ENCODE results near the gene CACNG3.
"Not testable (repeated sequence)": the region's sequence is repeated elsewhere in the genome, so short reads cannot be mapped to it uniquely, and the experiment has no call there.

The CACNG3 gene

GRCh38 chr16:24275413-24275812, 19.3 kb downstream of the CACNG3 start:
- no peak for DNase-seq (ENCODE audit: low read depth in 1 of 2, low spot score in 1 of 2)

- no peak for DNase-seq (ENCODE audit: low read depth in 1 of 2, low spot score in 1 of 2)
These were observed 23.9 kb downstream of the CACNG3 start for GRCh38 chr16:24279982-24280515.

- no peak for DNase-seq (ENCODE audit: low read depth in 1 of 2, low spot score in 1 of 2)
These were observed 25.3 kb downstream of the CACNG3 start for GRCh38 chr16:24281466-24281865.

DNA sequence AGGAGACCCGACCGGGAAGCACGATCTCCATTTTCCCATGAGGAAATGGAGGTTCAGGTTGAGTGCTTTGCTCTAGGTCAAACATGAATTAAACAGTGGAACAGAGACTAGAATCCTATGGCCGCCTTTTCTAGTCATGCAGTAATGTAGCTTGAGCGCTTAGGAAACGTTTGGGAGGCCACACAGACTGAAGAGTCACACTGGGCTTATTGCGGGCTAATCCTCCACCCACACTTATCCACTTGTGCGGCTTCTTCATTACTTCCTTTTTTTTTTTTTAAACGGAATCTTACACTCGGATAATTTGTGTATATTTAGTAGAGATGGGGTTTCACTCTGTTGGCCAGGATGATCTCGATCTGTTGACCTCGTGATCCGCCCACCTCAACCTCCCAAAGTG, 26.0 kb downstream of the CACNG3 start:
- DNase-seq (ENCODE audit: low read depth in 1 of 2, low spot score in 1 of 2), result no peak

DNA sequence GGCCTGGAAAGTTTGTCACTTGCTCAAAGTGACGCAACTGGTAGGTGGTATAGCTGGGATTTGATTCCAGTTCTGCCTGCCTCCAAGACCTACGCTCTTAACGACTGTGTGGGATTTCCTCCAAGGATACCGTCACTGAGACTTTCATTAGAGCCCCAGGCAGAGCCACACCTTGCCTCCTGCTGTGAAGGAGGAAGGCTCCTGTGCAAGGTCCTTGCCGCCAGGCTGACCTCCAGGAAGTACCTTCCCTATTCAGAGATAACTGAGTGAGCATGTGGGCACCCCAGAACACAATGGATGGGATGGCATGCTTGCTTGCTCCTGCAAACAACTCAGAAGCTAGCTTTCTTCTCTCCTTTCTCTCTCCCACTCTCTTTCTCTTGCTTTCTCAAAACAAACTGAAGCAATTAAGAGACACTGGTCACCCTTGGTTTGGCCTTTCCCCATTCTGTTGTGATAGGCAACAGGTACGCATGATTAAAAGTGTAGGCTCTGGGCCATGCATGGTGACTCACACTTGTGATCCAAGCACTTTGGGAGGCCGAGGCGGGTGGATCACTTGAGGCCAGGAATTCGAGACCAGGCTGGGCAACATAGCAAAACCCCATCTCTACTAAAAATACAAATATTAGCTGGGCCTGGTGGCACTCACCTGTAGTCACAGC, 30.7 kb downstream of the CACNG3 start:
- no peak for DNase-seq (ENCODE audit: low read depth in 1 of 2, low spot score in 1 of 2)

DNA sequence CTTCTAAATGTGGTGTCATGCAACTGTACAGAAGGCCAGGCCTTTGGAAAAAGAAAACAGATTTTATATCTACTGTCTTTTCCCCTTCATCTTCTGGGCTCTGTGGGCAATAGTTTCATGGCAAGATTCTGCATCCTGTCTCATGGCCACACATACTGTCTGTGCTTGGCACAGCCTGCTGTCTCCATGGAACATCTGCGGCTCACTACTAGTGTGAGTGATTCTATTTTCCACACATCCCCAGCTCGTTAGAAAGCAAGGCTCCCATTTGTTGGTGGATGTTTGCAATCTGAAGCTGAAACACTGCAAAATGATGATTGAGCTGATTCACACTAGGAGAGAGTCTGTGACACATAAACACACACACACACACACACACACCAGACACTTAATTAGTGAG, 32.4 kb downstream of the CACNG3 start:
- DNase-seq (ENCODE audit: low read depth in 1 of 2, low spot score in 1 of 2), result no peak

DNA sequence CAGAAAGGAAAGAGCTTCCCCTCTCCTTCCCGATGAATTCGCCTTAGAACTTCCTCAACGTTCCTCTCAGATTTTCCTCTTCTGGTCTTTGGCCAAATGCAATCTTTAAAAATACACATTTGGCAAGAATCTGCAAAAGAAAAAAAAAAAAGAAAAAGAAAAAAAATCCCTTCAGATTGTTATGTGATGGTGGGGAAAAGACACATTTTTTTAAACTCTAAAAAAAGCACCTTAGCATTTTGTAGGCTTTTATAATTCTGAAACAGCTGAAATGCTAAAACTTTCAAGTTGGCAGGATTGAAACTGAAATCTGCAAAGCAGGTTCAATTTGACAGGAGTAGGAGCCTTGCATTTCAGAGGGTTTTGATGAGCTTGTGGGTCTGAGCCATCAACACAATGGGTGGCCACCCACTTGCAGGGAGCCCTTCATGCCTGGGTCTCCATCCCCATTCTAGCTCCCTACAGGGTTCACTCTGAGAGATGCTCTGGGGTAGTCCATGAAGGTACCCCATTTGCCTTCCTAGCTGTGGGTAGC, 33.1 kb downstream of the CACNG3 start:
- DNase-seq (ENCODE audit: low read depth in 1 of 2, low spot score in 1 of 2), result no peak

DNA sequence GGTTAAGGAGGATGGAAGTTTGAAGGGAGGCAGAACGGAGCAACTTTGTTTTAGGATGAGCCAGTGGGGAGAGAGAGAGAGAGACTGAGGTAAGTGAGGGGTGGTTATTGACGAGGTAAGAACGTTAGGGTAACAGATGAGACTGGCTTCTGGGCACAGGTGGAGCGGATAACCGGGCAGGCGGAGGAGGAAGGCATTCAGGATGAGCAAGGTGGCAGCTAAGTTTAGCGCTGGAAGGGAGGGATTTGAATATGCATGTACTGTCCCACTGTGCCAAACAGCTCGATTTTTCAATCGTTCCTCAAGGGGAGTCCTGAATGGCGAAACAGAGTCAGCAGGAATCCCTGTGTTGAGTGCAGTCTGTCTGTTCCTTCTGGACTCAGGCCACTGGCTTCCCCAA, 35.8 kb downstream of the CACNG3 start:
- DNase-seq (ENCODE audit: low read depth in 1 of 2, low spot score in 1 of 2), result no peak

- DNase-seq (ENCODE audit: low read depth in 1 of 2, low spot score in 1 of 2), result no peak
These were observed 38.0 kb downstream of the CACNG3 start for GRCh38 chr16:24294131-24294530.

GRCh38 chr16:24297375-24297774, 41.2 kb downstream of the CACNG3 start:
- DNase-seq (ENCODE audit: low read depth in 1 of 2, low spot score in 1 of 2), result no peak

- DNase-seq (ENCODE audit: low read depth in 1 of 2, low spot score in 1 of 2), result no peak
These were observed 42.5 kb downstream of the CACNG3 start for GRCh38 chr16:24298548-24299167.

GRCh38 chr16:24300750-24301149, 44.6 kb downstream of the CACNG3 start:
- not testable (repeated sequence) for DNase-seq (ENCODE audit: low read depth in 1 of 2, low spot score in 1 of 2)

- DNase-seq (ENCODE audit: low read depth in 1 of 2, low spot score in 1 of 2), result no peak
These were observed 46.5 kb downstream of the CACNG3 start for GRCh38 chr16:24302636-24303035.

DNA sequence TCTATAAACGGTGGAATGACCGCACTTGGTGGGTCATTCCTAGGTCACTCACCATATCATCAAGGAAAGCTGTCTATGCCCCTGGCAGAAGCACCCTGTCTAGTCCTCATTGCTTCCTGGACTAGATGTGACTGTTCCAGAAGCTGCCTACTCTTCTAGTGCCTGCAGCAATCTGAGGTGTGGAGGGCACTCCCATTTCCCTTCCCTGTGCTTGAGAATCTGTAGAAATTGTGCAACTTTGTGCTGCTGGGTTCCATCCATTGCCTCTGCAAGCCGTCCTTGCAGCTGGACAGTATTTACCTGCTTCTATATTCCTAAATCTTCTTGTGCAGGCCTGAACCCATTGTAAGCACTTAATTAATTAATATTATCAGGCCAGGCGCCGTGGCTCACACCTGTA, 52.1 kb downstream of the CACNG3 start:
- no peak for DNase-seq (ENCODE audit: low read depth in 1 of 2, low spot score in 1 of 2)

- no peak for DNase-seq (ENCODE audit: low read depth in 1 of 2, low spot score in 1 of 2)
These were observed 53.4 kb downstream of the CACNG3 start for GRCh38 chr16:24309258-24310142.

DNA sequence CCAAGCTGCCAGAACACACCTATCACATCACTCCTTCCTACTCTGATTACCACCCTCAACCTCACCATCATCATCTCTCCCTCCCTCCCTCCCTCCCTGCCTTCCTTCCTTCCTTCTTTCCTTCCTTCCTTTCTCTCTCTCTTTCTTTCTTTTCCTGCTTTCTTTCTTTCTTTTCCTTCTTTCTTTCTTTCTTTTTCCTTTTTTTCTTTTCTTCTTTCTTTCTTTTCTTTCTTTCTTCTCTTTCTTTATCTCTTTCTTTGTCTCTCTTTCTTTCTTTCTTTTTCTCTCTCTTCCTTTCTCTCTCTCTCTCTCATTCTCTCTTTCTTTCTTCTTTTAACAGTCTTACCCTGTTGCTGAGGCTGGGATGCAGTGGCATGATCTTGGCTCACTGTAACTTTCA, 59.2 kb downstream of the CACNG3 start:
- no peak for DNase-seq (ENCODE audit: low read depth in 1 of 2, low spot score in 1 of 2)

- DNase-seq (ENCODE audit: low read depth in 1 of 2, low spot score in 1 of 2), result no peak
These were observed 62.5 kb downstream of the CACNG3 start for GRCh38 chr16:24318680-24319079.

- DNase-seq (ENCODE audit: low read depth in 1 of 2, low spot score in 1 of 2), result no peak
These were observed 63.1 kb downstream of the CACNG3 start for GRCh38 chr16:24319126-24319814.

DNA sequence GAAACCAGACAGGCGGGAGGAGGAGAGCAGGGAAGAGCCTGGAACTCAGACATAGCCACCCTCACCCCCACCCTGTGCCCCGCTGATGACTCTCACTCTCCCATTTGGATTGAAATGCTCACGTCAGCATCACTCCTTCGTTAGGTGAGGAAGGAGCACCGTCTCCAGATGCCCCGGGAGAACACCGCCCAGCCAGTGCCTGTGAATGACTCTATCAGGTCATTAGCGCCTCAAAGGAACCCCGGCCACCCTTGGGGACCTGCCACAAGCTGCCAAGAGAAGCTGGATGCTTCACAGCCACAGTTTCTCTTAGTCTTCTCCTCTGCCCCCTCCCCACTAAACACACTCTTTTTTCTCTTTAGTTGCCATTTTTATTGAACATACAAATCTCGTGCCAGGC, 66.0 kb downstream of the CACNG3 start:
- no peak for DNase-seq (ENCODE audit: low read depth in 1 of 2, low spot score in 1 of 2)

DNA sequence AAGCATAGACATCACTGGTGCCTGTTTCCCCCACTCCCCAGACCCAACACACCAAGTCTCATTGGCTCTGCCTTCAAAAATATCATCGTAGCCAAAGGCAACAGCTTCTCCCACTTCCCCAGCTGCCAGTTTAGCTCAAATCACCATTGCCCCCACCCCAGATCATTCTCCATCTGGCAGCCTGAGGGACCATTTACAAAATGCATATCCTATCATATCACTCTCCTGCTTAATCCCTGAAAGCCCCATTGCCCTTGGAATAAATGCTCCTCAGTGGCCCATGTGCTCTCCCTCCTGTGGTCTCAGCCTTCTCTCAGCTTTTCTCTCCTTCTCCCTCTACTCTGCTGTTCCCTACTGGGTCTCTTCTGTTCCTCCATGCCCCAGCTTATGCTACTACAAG, 68.3 kb downstream of the CACNG3 start:
- no peak for DNase-seq (ENCODE audit: low read depth in 1 of 2, low spot score in 1 of 2)

GRCh38 chr16:24328835-24329452, 72.8 kb downstream of the CACNG3 start:
- no peak for DNase-seq (ENCODE audit: low read depth in 1 of 2, low spot score in 1 of 2)
